Ovary (tissue), 3 donors: ENCODE results near the gene FUT9.

ENCODE experiments used
- CTCF ChIP-seq, 3 donors: fragments of 450-650 bp in 2 of 3; fragments of 200-600 bp in 1 of 3; IDR thresholded peaks; one replicate each; pipeline versions ENCODE4 v1.5.1 to v1.8.0; 2016 to 2022; ENCODE audit warnings: antibody characterized with exemption in 3 of 3, mild to moderate bottlenecking in 1 of 3
- POLR2A ChIP-seq: fragments of 450-650 bp; IDR thresholded peaks from one replicate; pipeline ENCODE4 v1.6.1; 2017; ENCODE audit warnings: antibody characterized with exemption, mild to moderate bottlenecking, moderate library complexity
- donor health status: DM: no; HTN: no; CAD: no.

GRCh38 chr6:96075826-96076225 lies 60.1 kb downstream of the FUT9 start:
- no peak for TF ChIP-seq CTCF (IDR thresholded peaks at IDR 0.05)
- TF ChIP-seq POLR2A: no peak
